Measurements from ENCODE around the gene USP15.
"Not testable (repeated sequence)": the region's sequence is repeated elsewhere in the genome, so short reads cannot be mapped to it uniquely, and the experiment has no call there.

Gene USP15

GRCh38 chr12:62448436-62448835 is 188.2 kb downstream of the USP15 start:
- no peak for DNase-seq (ENCODE audit: low spot score)

GRCh38 chr12:62455429-62455828 is 195.2 kb downstream of the USP15 start:
- not testable (repeated sequence) for DNase-seq (ENCODE audit: low spot score)

GRCh38 chr12:62458626-62459025 is 198.4 kb downstream of the USP15 start:
- DNase-seq (ENCODE audit: low spot score): no peak

GRCh38 chr12:62459976-62460375 is 199.8 kb downstream of the USP15 start:
- no peak for DNase-seq (ENCODE audit: low spot score)

DNA sequence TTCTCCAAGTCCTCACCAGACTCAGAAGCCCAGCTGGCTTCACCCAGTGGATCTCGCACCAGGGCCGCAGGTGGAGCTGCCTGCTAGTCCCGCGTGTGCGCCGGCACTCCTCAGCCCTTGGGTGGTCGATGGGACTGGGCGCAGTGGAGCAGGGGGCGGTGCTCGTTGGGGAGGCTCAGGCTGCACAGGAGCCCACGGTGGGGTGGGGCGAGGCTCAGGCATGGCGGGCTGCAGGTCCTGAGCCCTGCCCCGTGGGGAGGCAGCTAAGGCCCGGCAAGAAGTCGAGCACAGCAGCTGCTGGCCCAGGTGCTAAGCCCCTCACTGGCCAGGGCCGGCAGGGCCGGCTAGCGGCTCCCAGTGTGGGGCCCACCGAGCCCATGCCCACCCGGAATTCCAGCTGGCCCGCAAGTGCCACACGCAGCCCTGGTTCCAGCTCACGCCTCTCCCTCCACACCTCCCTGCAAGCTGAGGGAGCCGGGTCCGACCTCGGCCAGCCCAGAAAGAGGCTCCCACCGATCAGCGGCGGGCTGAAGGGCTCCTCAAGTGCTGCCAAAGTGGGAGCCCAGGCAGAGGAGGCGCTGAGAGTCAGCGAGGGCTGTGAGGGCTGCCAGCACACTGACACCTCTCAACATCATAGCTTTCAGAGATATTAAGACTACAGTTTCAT is 201.1 kb downstream of the USP15 start:
- not testable (repeated sequence) for DNase-seq (ENCODE audit: low spot score)

GRCh38 chr12:62463252-62463651 is 203.0 kb downstream of the USP15 start:
- DNase-seq (ENCODE audit: low spot score): not testable (repeated sequence)
